MCF 10A (cell line): ENCODE data around the gene CRYBG1. TPM values are rescaled to one million over a fixed set of nuclear protein-coding genes. Genes with fewer than 3 reads are reported as not detected.
"Not testable (repeated sequence)": the region's sequence is repeated elsewhere in the genome, so short reads cannot be mapped to it uniquely, and the experiment has no call there.

Experiments used
- BruUV-seq: library from RNA; stranded (reverse); fragments of 400-500 nt; replicated peaks from 2 replicates; lab custom pipeline; 2021; lab: Mats Ljungman, UMichigan
- CTCF ChIA-PET: fragments of 300-600 bp; sonication (Branson Sonifier 250); formaldehyde crosslinking; extraction: SDS; loops from one replicate; lab custom pipeline; 2021; ENCODE audit warnings: antibody characterized with exemption, inconsistent platforms; lab: Yijun Ruan, JAX
- POLR2A ChIA-PET: fragments of 300-600, 350-650 bp; sonication (Branson Sonifier 250); formaldehyde crosslinking; extraction: SDS; loops from one replicate; lab custom pipeline; 2020; ENCODE audit warnings: antibody characterized with exemption, inconsistent platforms; lab: Yijun Ruan, JAX
- DNase-seq: peaks from one replicate; pipeline ENCODE4 v3.0.0-alpha.2; 2018; ENCODE audit not compliant: unreplicated experiment
- H3K27ac Mint-ChIP-seq: one replicate; pipeline ENCODE4 v1.8.0; 2022; ENCODE audit warnings: mild to moderate bottlenecking, low read depth, mixed read lengths; ENCODE audit not compliant: unreplicated experiment
- H3K27me3 Mint-ChIP-seq: one replicate; pipeline ENCODE4 v1.8.0; 2022; ENCODE audit warnings: mixed read lengths; ENCODE audit not compliant: insufficient read depth, unreplicated experiment
- H3K36me3 Mint-ChIP-seq: one replicate; pipeline ENCODE4 v1.8.0; 2022; ENCODE audit warnings: mild to moderate bottlenecking, moderate library complexity, mixed read lengths; ENCODE audit not compliant: insufficient read depth, unreplicated experiment
- H3K4me1 Mint-ChIP-seq: one replicate; pipeline ENCODE4 v1.8.0; 2022; ENCODE audit warnings: mixed read lengths; ENCODE audit not compliant: insufficient read depth, unreplicated experiment
- H3K4me3 Mint-ChIP-seq: one replicate; pipeline ENCODE4 v1.8.0; 2022; ENCODE audit warnings: mild to moderate bottlenecking, moderate library complexity, mixed read lengths; ENCODE audit not compliant: unreplicated experiment
- H3K9me3 Mint-ChIP-seq: one replicate; pipeline ENCODE4 v1.8.0; 2022; ENCODE audit warnings: mixed read lengths; ENCODE audit not compliant: unreplicated experiment
- intact Hi-C: fragments of 100-400 bp; cut with micrococcal nuclease; formaldehyde crosslinking; loops from 2 replicates; pipeline ENCODE4 v1.14.1; 2022
- total RNA-seq: library from RNA; stranded (reverse); gene quantifications from 2 replicates; pipeline ENCODE4 v1.2.3, GENCODE V29; 2022
- TF ChIP-seq, protein P1 (sequence below): fragments of 200-600 bp; IDR thresholded peaks from one replicate; pipeline ENCODE4 v1.8.0; 2022; ENCODE audit warnings: antibody characterized with exemption, mild to moderate bottlenecking; ENCODE audit not compliant: unreplicated experiment

CRYBG1 gene
- total RNA-seq, 1 experiment from 2014 or later, result 45.3 TPM

- no TSS peak for BruUV-seq
- TF ChIP-seq, protein P1, sequence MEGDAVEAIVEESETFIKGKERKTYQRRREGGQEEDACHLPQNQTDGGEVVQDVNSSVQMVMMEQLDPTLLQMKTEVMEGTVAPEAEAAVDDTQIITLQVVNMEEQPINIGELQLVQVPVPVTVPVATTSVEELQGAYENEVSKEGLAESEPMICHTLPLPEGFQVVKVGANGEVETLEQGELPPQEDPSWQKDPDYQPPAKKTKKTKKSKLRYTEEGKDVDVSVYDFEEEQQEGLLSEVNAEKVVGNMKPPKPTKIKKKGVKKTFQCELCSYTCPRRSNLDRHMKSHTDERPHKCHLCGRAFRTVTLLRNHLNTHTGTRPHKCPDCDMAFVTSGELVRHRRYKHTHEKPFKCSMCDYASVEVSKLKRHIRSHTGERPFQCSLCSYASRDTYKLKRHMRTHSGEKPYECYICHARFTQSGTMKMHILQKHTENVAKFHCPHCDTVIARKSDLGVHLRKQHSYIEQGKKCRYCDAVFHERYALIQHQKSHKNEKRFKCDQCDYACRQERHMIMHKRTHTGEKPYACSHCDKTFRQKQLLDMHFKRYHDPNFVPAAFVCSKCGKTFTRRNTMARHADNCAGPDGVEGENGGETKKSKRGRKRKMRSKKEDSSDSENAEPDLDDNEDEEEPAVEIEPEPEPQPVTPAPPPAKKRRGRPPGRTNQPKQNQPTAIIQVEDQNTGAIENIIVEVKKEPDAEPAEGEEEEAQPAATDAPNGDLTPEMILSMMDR, result no peak
- H3K4me3 Mint-ChIP-seq, result no peak overlapping the region
- ChIA-PET CTCF (interaction anchor here (1.4 kb wide), 1 partner anchor 17 kb away, joined by 4 read pairs; no protein-coding TSS in a partner anchor), POLR2A (no interaction called here)
- no peak overlapping the region for H3K27ac Mint-ChIP-seq
- H3K27me3 Mint-ChIP-seq, result no peaks in the 10 kb centered on the region
- intact Hi-C loops, result no loop called here
- no peaks in the 10 kb centered on the region for H3K4me1 Mint-ChIP-seq
- no peak for DNase-seq
- no peaks in the 10 kb centered on the region for H3K36me3 Mint-ChIP-seq
- H3K9me3 Mint-ChIP-seq, result no peaks in the 10 kb centered on the region
These were observed 38.1 kb downstream of the CRYBG1 start for GRCh38 chr6:106398621-106399020.

GRCh38 chr6:106405044-106405443 is 44.5 kb downstream of the CRYBG1 start:
- H3K36me3 Mint-ChIP-seq, H3K27ac Mint-ChIP-seq, intact Hi-C loops, H3K4me1 Mint-ChIP-seq, BruUV-seq, H3K4me3 Mint-ChIP-seq, DNase-seq, H3K27me3 Mint-ChIP-seq: not testable (repeated sequence)
- ChIA-PET CTCF (interaction anchor here (0.7 kb wide), 1 partner anchor 166 kb away, joined by 3 read pairs; no protein-coding TSS in a partner anchor), POLR2A (interaction anchor here (0.6 kb wide), 1 partner anchor 575 kb away, joined by 4 read pairs; no protein-coding TSS in a partner anchor)
- H3K9me3 Mint-ChIP-seq, result peaks cover 23% of the 10 kb centered on the region

DNA sequence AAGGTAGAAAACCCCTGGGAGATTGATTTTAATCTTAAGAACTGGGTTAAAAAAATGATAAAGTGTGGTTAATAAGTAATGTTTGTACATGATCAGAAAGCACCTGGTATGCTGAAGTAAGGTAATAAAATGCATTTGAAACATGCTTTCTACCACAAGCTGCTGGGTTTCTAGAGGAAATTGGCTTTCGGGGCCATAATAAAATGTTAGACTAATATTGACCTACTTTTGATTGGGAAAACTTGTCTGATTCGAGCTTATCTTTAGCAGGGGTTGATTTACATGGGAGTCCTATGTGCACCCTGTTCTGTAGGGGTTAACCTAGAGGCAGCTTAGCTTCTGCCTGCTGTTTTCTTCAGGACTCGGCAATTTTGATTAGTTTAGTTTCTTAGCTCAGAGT is 50.5 kb downstream of the CRYBG1 start:
- intact Hi-C loops, result no loop called here
- POLR2A ChIA-PET, result interaction anchor here (0.5 kb wide), 1 partner anchor 16 kb away, joined by 3 read pairs; no protein-coding TSS in a partner anchor
- H3K9me3 Mint-ChIP-seq, result peaks cover 20% of the 10 kb centered on the region
- no peaks in the 10 kb centered on the region for H3K27me3 Mint-ChIP-seq
- no peak overlapping the region for H3K27ac Mint-ChIP-seq
- TF ChIP-seq, protein P1, result no peak
- no peak for DNase-seq
- no TSS peak for BruUV-seq
- H3K4me1 Mint-ChIP-seq, result peaks cover 7% of the 10 kb centered on the region
- no peaks in the 10 kb centered on the region for H3K36me3 Mint-ChIP-seq
- H3K4me3 Mint-ChIP-seq, result no peak overlapping the region
- CTCF ChIA-PET, result interaction anchor here (0.9 to 1.0 kb wide), 2 partner anchors 15 to 71 kb away, joined by 3 read pairs; no protein-coding TSS in a partner anchor

DNA sequence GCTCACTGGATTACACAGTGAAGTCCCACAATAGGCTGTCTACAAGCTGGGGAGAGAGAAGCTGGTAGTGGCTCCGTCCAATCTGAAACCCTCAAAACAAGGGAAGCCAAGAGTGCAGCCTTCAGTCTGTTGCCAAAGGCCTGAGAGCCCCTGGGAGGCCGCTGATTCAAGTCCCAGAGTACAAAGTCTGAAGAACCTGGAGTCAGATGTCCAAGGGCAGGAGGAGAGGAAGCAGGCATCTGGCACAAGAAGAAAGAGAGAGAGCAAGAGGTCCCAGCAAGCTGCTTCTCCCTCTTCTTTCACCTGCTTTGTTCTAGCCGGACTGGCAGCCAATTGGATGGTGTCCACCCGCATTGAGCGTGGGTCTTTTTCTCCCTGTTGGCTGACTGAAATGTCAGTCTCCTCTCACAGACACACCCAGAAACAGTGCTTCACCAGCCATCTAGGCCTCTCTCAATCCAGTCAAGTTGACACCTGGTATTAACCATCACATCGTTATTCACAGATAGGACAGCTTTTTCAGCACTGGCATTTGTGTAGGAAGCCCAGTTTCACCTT is 51.2 kb downstream of the CRYBG1 start:
- no peaks in the 10 kb centered on the region for H3K27me3 Mint-ChIP-seq
- intact Hi-C loops, result no loop called here
- DNase-seq, result no peak
- no peaks in the 10 kb centered on the region for H3K36me3 Mint-ChIP-seq
- no peak overlapping the region for H3K27ac Mint-ChIP-seq
- TF ChIP-seq, protein P1, result no peak
- peaks cover 7% of the 10 kb centered on the region for H3K4me1 Mint-ChIP-seq
- POLR2A ChIA-PET, result interaction anchor here (0.5 kb wide), 1 partner anchor 15 kb away, joined by 3 read pairs; no protein-coding TSS in a partner anchor
- no peak overlapping the region for H3K4me3 Mint-ChIP-seq
- CTCF ChIA-PET, result interaction anchor here (0.9 to 1.0 kb wide), 2 partner anchors 15 to 72 kb away, joined by 3 read pairs; no protein-coding TSS in a partner anchor
- BruUV-seq, result no TSS peak
- H3K9me3 Mint-ChIP-seq, result peaks cover 15% of the 10 kb centered on the region
